HepG2 (cell line): ENCODE measurements around the gene UBE2S. TPM values are rescaled to one million over a fixed set of nuclear protein-coding genes. Genes with fewer than 3 reads are reported as not detected.

Experiments used
- BRD4 ChIP-seq: sonication (generic); formaldehyde crosslinking; IDR thresholded peaks from 2 replicates; pipeline ENCODE4 v1.4.0; 2020; ENCODE audit warnings: missing genetic modification reagents
- HMG20B ChIP-seq: conservative IDR thresholded peaks from 2 replicates; pipeline ENCODE4 v1.6.1; 2016; ENCODE audit warnings: missing genetic modification reagents, missing compliant biosample characterization
- JUN ChIP-seq: sonication (generic); formaldehyde crosslinking; IDR thresholded peaks from 2 replicates; pipeline ENCODE4 v1.4.0; 2020; ENCODE audit warnings: mild to moderate bottlenecking, missing genetic modification reagents
- NFKB2 ChIP-seq: sonication (generic); formaldehyde crosslinking; IDR thresholded peaks from 2 replicates; pipeline ENCODE4 v1.4.0; 2020; ENCODE audit warnings: missing genetic modification reagents, borderline replicate concordance
- SALL1 ChIP-seq: sonication (generic); formaldehyde crosslinking; IDR thresholded peaks from 2 replicates; pipeline ENCODE4 v1.8.0; 2022; ENCODE audit warnings: mild to moderate bottlenecking, missing genetic modification reagents
- WIZ ChIP-seq: sonication (generic); formaldehyde crosslinking; IDR thresholded peaks from 2 replicates; pipeline ENCODE4 v1.5.1; 2020; ENCODE audit warnings: mild to moderate bottlenecking, missing genetic modification reagents
- ZEB1 ChIP-seq: IDR thresholded peaks from 2 replicates; pipeline ENCODE4 v1.6.1; 2012; ENCODE audit warnings: mild to moderate bottlenecking, low read depth, inconsistent platforms; ENCODE audit not compliant: insufficient replicate concordance
- ZNF276 ChIP-seq: sonication (generic); formaldehyde crosslinking; IDR thresholded peaks from 2 replicates; pipeline ENCODE4 v1.4.0; 2020; ENCODE audit warnings: mild to moderate bottlenecking, low read depth, missing genetic modification reagents
- ZNF292 ChIP-seq: sonication (generic); formaldehyde crosslinking; IDR thresholded peaks from 2 replicates; pipeline ENCODE4 v1.8.1; 2022; ENCODE audit warnings: mild to moderate bottlenecking, low read depth, missing genetic modification reagents, borderline replicate concordance
- ZNF317 ChIP-seq: sonication (generic); formaldehyde crosslinking; IDR thresholded peaks from 2 replicates; pipeline ENCODE4 v1.5.0; 2020; ENCODE audit warnings: mild to moderate bottlenecking, missing genetic modification reagents
- ZNF780A ChIP-seq: sonication (generic); formaldehyde crosslinking; IDR thresholded peaks from 2 replicates; pipeline ENCODE4 v1.8.0; 2022; ENCODE audit warnings: mild to moderate bottlenecking, missing genetic modification reagents, moderate library complexity
- polyA plus RNA-seq, 8 experiments: library from polyadenylated mRNA; depleted of rRNA in 3 of 8; stranded (reverse) in 7 of 8; unstranded in 1 of 8; fragments of >200 nt; fragmentation: Illumina TruSeq in 4 of 8; extraction: Trizol in 4 of 8; gene quantifications; 2 replicates each; pipeline versions ENCODE4 v1.2.1 to v1.2.3, GENCODE V29; 2011 to 2016; ENCODE audit warnings: low read depth in 4 of 8, missing spikeins in 1 of 8, mixed read lengths in 1 of 8; ENCODE audit not compliant: insufficient read depth in 1 of 8
- total RNA-seq, 5 experiments: library from RNA; depleted of rRNA; stranded (reverse); fragments of >200 nt; fragmentation: Illumina TruSeq; extraction: Trizol; gene quantifications; 2 replicates each; pipeline ENCODE4 v1.2.3, GENCODE V29; 2016; ENCODE audit warnings: low read depth in 1 of 5
- TF ChIP-seq, protein P1 (sequence below): sonication (generic); formaldehyde crosslinking; conservative IDR thresholded peaks from 2 replicates; pipeline ENCODE4 v1.8.0; 2022; ENCODE audit warnings: missing genetic modification reagents
- TF ChIP-seq, protein P2 (sequence below): sonication (generic); formaldehyde crosslinking; IDR thresholded peaks from 2 replicates; pipeline ENCODE4 v1.5.0; 2020; ENCODE audit warnings: mild to moderate bottlenecking, missing genetic modification reagents, borderline replicate concordance

The UBE2S gene
- total and polyA plus RNA-seq, 2 of the 13 experiments (the other 11 are each of a cell fraction or from before 2014, with no cell fraction given): 32.2 to 39.3 TPM

DNA sequence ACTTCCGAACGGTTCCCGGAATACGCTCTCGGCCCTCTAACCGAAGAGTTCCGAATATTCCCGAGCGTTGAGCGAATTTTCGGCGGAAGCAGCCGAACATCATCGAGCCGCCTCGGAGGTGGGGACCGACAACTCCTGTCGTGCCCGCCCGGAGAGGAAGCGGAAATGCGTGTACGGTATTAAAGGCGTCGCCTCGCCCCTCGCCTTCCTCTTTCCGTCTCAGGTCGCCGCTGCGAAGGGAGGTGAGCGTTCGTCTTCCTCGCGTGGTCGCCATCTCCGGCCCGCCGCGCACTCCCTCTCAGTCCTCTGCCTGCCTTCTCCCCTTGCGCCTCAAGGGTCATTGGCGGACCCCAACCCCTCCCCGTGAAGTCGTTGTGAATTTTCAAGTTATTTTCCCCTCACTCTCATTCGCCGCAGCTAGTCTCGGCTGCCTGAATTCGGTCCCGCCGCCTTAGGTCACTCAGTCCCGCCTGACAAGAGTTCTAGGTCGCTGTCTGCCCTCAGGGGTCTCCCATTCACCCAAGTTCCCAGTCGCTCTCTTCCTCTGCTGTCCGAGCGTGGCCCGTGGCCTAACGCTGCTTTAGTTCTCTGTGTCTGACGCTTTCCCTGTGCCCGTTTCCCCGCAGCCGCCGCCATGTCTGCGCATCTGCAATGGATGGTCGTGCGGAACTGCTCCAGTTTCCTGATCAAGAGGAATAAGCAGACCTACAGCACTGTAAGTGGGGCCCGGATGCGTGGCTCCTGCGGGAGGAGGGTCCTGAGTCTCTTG is 21.7 kb downstream of the UBE2S start, which contains the start of gene RPL28 (continued):
- TF ChIP-seq, protein P1, sequence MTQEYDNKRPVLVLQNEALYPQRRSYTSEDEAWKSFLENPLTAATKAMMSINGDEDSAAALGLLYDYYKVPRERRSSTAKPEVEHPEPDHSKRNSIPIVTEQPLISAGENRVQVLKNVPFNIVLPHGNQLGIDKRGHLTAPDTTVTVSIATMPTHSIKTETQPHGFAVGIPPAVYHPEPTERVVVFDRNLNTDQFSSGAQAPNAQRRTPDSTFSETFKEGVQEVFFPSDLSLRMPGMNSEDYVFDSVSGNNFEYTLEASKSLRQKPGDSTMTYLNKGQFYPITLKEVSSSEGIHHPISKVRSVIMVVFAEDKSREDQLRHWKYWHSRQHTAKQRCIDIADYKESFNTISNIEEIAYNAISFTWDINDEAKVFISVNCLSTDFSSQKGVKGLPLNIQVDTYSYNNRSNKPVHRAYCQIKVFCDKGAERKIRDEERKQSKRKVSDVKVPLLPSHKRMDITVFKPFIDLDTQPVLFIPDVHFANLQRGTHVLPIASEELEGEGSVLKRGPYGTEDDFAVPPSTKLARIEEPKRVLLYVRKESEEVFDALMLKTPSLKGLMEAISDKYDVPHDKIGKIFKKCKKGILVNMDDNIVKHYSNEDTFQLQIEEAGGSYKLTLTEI (CRISPR knock-in tag): no peak
- TF ChIP-seq ZNF780A (CRISPR knock-in tag): no peak
- TF ChIP-seq, protein P2, sequence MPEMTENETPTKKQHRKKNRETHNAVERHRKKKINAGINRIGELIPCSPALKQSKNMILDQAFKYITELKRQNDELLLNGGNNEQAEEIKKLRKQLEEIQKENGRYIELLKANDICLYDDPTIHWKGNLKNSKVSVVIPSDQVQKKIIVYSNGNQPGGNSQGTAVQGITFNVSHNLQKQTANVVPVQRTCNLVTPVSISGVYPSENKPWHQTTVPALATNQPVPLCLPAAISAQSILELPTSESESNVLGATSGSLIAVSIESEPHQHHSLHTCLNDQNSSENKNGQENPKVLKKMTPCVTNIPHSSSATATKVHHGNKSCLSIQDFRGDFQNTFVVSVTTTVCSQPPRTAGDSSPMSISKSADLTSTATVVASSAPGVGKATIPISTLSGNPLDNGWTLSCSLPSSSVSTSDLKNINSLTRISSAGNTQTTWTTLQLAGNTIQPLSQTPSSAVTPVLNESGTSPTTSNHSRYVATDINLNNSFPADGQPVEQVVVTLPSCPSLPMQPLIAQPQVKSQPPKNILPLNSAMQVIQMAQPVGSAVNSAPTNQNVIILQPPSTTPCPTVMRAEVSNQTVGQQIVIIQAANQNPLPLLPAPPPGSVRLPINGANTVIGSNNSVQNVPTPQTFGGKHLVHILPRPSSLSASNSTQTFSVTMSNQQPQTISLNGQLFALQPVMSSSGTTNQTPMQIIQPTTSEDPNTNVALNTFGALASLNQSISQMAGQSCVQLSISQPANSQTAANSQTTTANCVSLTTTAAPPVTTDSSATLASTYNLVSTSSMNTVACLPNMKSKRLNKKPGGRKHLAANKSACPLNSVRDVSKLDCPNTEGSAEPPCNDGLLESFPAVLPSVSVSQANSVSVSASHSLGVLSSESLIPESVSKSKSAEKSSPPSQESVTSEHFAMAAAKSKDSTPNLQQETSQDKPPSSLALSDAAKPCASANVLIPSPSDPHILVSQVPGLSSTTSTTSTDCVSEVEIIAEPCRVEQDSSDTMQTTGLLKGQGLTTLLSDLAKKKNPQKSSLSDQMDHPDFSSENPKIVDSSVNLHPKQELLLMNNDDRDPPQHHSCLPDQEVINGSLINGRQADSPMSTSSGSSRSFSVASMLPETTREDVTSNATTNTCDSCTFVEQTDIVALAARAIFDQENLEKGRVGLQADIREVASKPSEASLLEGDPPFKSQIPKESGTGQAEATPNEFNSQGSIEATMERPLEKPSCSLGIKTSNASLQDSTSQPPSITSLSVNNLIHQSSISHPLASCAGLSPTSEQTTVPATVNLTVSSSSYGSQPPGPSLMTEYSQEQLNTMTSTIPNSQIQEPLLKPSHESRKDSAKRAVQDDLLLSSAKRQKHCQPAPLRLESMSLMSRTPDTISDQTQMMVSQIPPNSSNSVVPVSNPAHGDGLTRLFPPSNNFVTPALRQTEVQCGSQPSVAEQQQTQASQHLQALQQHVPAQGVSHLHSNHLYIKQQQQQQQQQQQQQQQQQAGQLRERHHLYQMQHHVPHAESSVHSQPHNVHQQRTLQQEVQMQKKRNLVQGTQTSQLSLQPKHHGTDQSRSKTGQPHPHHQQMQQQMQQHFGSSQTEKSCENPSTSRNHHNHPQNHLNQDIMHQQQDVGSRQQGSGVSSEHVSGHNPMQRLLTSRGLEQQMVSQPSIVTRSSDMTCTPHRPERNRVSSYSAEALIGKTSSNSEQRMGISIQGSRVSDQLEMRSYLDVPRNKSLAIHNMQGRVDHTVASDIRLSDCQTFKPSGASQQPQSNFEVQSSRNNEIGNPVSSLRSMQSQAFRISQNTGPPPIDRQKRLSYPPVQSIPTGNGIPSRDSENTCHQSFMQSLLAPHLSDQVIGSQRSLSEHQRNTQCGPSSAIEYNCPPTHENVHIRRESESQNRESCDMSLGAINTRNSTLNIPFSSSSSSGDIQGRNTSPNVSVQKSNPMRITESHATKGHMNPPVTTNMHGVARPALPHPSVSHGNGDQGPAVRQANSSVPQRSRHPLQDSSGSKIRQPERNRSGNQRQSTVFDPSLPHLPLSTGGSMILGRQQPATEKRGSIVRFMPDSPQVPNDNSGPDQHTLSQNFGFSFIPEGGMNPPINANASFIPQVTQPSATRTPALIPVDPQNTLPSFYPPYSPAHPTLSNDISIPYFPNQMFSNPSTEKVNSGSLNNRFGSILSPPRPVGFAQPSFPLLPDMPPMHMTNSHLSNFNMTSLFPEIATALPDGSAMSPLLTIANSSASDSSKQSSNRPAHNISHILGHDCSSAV (CRISPR knock-in tag): no peak
- TF ChIP-seq ZEB1: no peak
- peak; percentile 85 for TF ChIP-seq SALL1 (CRISPR knock-in tag)
- peak; percentile 78; the same call in 1 of the 2 replicates for TF ChIP-seq NFKB2 (CRISPR knock-in tag)
- no peak for TF ChIP-seq WIZ (CRISPR knock-in tag)
- 0 out of 2 replicates have a peak, but pooled peaks have one; percentile 13 for TF ChIP-seq ZNF292 (CRISPR knock-in tag)
- no peak for TF ChIP-seq HMG20B (CRISPR knock-in tag)
- peak; percentile 74; the same call in 1 of the 2 replicates for TF ChIP-seq ZNF276 (CRISPR knock-in tag)
- no peak; the same call in 1 of the 2 replicates for TF ChIP-seq ZNF317
- TF ChIP-seq JUN (CRISPR knock-in tag): no peak
- TF ChIP-seq BRD4 (CRISPR knock-in tag): peak; percentile 87
